Fibroblast of gingiva (primary cell): ENCODE data around the gene MBOAT2.
A peak's percentile ranks its signal among the peaks of the same experiment; 100 is the strongest.

Experiments
- DNase-seq: peaks from one replicate; pipeline ENCODE4 v3.0.0-alpha.2; 2011; ENCODE audit warnings: low read depth

MBOAT2 gene

GRCh38 chr2:9018109-9018508, 14.6 kb upstream of the MBOAT2 start:
- DNase-seq: no peak

DNA sequence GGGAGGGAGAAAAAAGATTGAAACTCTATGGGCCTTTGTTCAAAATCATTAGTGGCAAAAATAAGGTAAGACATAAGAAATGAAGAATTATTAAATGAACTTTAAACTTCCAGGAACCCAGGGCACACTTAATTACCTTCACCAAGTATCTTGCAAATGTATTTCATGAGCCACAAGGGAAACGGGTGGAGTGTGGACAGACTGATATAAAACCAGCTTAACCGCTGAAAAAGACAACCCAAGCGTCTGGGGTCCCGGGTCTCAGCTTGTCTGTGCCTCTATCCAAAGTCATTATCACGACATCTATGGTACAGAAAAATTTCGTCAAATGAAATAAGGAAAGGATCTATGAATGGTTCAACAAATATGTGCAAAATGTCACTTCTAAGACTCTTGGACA, 13.9 kb upstream of the MBOAT2 start:
- DNase-seq: no peak

DNA sequence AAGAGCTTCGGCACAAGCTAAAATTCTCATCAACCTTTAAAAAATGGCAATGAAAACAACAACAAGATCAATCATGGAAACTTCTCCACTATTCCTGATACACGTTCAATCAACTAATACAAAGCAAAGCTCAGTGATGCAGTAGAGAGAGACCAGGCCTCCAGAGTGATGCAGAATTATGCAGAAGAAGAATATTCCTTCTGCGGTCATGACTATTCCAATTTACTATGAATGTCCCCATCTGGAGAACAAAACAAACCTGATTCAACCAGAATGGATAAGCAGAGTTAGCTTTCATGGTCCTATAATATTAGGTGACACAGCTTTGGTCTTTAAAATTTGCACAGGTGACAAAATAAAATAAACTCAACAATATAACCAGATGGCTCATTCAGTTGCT, 12.5 kb upstream of the MBOAT2 start:
- DNase-seq: no peak

DNA sequence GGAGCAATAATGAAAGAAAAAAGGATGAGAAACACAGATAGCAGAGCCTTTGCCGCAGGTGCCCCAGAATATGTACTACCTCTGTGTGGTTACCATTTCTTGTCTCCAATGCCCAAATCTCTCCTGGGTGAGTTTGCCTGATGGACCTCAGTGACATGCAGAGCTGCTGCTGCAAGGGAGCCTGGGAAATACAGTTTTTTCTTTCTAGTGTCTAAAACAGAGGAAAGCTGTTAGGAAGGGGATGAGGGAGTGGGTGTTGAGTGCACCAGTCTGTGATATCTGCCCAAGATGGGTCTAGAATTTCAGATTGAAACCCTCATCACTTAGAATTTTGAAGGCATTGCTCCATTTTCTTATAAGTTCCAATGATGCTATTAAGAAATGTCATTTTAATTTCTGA, 9.9 kb upstream of the MBOAT2 start:
- DNase-seq: no peak

DNA sequence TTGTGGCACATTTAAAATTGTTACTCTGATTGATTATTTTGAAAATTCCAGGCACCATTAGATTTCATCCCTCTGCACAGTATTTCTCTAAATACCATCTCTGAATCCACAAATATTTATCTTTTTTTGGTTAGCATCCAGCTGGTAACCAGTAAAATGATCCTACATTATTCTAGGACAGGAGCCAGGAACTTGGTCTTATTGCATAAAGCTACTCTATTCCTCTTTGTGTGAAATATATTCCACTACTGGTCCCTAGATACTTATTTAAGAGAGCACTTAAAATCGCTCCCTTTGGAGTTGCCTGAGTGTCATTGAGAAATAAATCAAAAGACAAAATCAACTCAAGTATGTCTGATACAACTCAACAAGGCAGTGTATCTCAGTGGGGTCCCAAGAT, 7.4 kb upstream of the MBOAT2 start:
- DNase-seq: peak; percentile 88

DNA sequence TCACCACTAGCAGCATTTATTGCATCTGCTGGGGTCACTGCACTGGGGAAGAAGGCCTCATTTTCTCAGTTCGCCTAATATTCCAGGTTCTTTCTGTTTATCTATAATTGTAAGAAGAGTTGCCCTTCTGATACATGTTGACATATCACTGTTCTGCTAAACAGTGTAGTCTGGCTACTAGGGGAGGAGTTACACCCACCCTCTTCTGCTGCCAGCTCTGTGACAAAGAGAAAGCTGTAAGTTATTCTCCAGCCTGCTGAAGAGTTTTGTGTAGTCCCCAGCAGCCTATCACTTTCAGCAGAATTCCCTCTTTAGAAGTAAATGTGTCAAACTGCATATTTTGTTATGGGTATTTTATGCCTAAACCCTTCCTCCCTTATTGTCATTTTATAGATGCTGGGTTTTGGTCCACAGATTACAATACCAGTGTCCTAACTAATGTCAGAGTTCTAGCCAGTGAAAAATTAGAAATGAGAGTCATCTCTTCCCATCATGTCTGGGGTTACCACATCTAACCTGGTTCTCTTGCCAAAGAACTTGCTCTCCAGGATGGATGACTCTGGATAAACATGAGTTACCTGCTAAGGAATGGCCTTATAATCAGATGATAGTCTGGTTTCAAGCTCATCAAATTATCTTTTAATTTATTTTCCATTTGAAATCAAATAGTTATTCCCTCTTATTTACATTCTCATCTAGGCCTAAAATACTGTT, 5.6 kb upstream of the MBOAT2 start:
- DNase-seq: no peak

- DNase-seq: no peak
These were observed 2.9 kb upstream of the MBOAT2 start for GRCh38 chr2:9006368-9006767.

GRCh38 chr2:9004338-9005204, 1.1 kb upstream of the MBOAT2 start:
- no peak for DNase-seq

DNA sequence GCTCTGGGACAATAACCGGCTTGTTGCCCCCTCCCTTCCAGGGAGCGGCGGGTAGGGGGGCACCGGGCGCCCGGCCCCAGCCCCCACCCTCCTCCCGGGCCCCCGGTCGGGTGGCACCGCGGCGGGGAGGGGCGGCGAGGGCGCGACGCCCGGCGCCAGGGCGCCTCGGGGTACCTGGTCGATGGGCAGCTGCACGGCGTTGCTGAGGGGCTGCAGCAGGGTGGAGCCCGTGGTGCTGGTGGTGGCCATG, 193 bp downstream of the MBOAT2 start:
- DNase-seq: no peak

DNA sequence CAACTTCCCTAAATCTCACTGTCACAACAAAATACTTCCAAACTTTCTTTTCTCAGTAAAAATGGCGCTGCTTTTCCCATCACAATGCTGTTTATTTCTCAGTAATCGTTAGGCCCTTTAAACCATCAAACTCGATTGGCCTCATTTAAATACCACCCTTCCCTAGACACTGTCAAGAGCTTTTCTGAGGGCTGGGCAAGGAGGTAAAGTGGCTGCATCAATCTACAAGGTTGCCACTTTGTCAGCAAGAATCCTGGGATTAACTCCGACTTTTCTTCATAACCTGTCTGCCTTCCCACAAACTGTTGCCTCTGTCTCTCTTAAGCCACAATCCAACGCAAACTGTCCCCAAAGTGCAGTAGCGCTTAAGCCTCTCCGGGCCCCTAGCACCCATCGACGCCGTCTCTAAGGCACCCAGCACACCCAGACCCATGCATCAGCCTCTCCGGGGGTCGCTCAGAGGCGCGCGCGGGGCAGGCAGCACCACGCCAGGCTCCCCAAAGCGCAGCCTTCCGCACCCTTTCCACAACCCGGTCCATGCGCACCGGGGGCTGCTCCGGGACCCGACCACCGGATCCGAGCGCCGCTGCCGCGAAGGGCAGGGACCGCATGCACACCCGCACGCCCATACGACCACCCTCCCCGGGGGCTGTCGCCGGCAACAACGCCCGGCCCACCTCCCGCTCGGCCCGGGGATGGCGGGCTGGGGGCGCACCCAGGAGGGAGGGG, 683 bp downstream of the MBOAT2 start:
- no peak for DNase-seq

DNA sequence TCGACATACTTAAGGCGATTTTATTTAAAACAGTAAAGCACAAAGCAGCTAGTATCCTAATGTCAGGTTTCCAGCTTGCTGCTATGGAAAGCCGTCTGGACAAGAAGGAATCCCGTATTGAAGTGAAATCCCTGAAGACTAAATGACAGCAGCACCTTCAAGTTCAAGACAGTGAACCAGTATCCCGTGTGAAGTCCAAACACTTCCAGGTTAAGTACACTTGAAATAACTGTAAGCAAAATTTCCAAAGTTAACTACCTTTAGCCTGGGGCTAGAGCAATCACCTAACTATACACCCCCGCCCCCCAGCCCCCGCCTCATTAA, 1.2 kb downstream of the MBOAT2 start:
- DNase-seq: no peak

DNA sequence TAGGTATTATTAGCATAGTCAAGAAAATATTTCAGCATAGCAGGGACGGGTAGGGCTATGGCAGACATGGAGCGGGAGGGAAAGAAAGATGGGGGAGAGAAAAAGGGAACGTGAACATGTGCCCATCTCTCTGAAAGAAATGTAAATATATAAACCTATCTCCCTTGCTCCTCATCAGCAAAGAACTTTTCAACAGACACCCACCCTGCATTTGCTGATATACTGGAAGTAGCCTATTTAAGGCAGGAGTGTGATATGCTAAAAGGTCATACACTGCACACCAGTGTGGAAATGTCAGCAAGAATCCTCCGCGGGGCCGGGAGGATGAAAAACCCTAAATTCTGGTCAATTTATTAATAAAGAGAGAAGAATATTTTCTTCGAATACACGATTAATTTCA, 1.7 kb downstream of the MBOAT2 start:
- DNase-seq: no peak

DNA sequence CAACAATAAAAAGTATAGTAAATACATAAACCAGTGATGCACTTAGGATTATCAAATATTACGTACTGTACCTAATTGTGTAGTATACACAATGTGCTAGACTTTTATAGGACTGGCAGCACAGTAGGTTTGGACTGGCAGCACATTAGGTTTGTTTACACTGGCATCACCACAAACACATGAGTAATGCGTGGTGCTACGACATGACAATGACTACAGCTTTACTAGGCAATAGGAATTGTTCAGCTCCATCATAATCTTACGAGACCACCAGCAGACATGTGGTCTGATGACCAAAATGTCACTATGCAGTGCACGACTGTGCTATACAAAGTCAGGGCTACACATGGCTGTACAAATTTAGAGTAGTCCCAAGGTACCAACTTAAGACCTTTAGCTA, 2.3 kb downstream of the MBOAT2 start:
- peak; percentile 49 for DNase-seq

- no peak for DNase-seq
These were observed 3.0 kb downstream of the MBOAT2 start for GRCh38 chr2:9000442-9000841.

- DNase-seq: no peak
These were observed 3.7 kb downstream of the MBOAT2 start for GRCh38 chr2:8999797-9000196.

GRCh38 chr2:8999102-8999446, 4.4 kb downstream of the MBOAT2 start:
- no peak for DNase-seq

DNA sequence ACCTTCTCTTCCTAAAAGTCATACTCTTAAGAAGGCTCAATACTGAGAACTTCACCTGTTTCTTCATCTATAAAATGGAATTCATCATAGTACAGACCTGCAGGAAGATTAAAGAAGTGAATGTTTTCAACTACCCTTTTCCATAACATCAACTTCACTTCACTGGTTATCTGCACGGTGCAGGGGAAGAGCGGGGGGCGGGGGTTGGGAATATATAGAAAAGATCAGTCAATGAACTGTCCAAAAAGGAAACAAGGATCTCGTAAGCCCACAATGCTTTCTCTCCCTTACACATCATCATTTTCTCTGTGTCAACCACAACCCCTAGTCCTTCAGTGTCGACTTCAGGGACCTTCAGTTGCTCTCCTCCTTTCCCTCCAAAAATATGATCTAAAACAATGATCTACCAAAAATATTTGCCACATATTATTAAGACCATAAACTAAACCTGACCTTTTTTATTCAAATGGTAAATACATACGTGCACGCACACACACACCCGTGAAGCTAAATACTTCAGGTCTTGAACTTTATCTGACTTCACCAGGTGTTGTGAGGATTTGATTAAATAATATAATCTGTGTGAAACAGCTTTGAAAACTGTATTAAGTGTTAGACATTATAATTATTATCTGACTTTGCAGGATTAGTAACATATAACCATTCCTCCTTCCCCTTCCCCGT, 4.9 kb downstream of the MBOAT2 start:
- no peak for DNase-seq

DNA sequence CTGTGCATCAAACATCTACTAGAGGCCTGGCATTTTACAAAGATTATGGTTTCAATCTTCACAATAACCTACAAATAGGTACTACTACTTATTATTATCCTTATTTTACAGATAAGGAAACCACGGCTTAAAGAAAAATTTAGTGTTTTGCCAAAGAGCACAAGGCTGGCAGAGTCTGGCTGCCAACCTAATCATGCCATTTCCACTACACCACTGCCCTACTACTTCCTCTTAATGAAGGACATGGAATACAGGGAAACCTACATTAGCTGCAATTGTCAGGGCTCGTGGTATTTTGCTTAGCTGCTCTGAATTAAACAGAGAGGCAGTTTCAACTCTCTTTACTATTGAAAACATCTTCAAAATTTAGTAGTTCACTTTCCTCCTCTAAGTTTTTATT, 5.9 kb downstream of the MBOAT2 start:
- DNase-seq: no peak

- DNase-seq: no peak
These were observed 6.4 kb downstream of the MBOAT2 start for GRCh38 chr2:8997108-8997507.

- DNase-seq: peak; percentile 28
These were observed 7.5 kb downstream of the MBOAT2 start for GRCh38 chr2:8996006-8996405.

DNA sequence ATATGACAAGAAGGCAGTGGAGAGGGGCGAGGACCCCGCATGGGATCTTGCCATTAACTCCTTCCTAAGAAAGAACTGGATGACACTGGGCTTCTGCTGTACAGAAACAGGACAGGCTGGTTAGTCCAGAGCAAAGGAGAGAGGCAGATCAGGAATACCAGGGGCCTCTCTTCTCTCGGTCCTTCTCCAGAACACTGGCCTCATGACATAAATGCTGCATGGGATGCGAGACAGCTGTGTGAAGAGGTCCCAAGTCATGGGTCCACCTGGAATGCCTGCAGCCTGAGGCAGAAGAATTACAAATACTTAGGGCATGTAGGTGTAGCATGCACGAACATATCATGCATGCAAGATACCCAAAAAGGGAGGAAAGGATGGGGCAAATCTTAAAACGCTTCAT, 9.1 kb downstream of the MBOAT2 start:
- DNase-seq: no peak

GRCh38 chr2:8993902-8994278, 9.6 kb downstream of the MBOAT2 start:
- DNase-seq: no peak
